Measurements from ENCODE around the gene CBX1.
A peak's percentile ranks its signal among the peaks of the same experiment; 100 is the strongest.

Gene CBX1

GRCh38 chr17:48102798-48103715, 1.8 kb upstream of the CBX1 start:
- H3K27ac ChIP-seq (ENCODE audit: low read depth, low read length): no peak overlapping the region
- no peaks in the 10 kb centered on the region for H3K27me3 ChIP-seq (ENCODE audit: insufficient read depth, low read length)
- H2BK5ac ChIP-seq (ENCODE audit: low read depth, low read length, poor library complexity): no peak overlapping the region
- H2BK12ac ChIP-seq (ENCODE audit: low read length): no peak overlapping the region
- H2AFZ ChIP-seq (ENCODE audit: insufficient read depth, low read length, poor library complexity): no peak overlapping the region
- no peak overlapping the region for H3K4me2 ChIP-seq (ENCODE audit: low read length)
- no peak overlapping the region for H2BK120ac ChIP-seq (ENCODE audit: insufficient read depth, low read length, poor library complexity)
- peaks cover 0 to under 1% of the 10 kb centered on the region in 2 experiments for H3K36me3 ChIP-seq (ENCODE audit: control insufficient read depth in 1 of 2, insufficient read depth in 2 of 2, low read length in 2 of 2)
- H3K9me3 ChIP-seq (ENCODE audit: insufficient read depth, low read depth, low read length): no peaks in the 10 kb centered on the region
- no peak overlapping the region for H3K4ac ChIP-seq (ENCODE audit: low read depth, low read length)
- no peak overlapping the region for H4K8ac ChIP-seq (ENCODE audit: low read depth, low read length)
- no peak overlapping the region for H3K18ac ChIP-seq (ENCODE audit: low read length)
- DNase-seq: no peak
- peaks cover 13% of the 10 kb centered on the region for H3K79me1 ChIP-seq (ENCODE audit: low read length)
- no peak overlapping the region for H3K14ac ChIP-seq (ENCODE audit: low read length)
- H3K79me2 ChIP-seq (ENCODE audit: control insufficient read depth, insufficient read depth, low read length, poor library complexity): peaks cover 12% of the 10 kb centered on the region
- H3K4me1 ChIP-seq (ENCODE audit: control insufficient read depth in 1 of 2, insufficient read depth in 2 of 2, low read length in 2 of 2): peaks cover 0 to 5% of the 10 kb centered on the region in 2 experiments
- no peak overlapping the region for H3K9ac ChIP-seq (ENCODE audit: low read length)
- no peak overlapping the region for H3K23ac ChIP-seq (ENCODE audit: low read length)
- H2AK5ac ChIP-seq (ENCODE audit: low read length): no peak overlapping the region
- H3K4me3 ChIP-seq (ENCODE audit: low read depth, low read length): no peak overlapping the region
- no peak overlapping the region for H4K91ac ChIP-seq (ENCODE audit: low read depth, low read length)
- WGBS (ENCODE audit: extremely low coverage, insufficient coverage, insufficient read length): no CpG with 5 or more reads among the region's 14 CpGs
- H4K12ac ChIP-seq (ENCODE audit: low read depth, low read length): no peak overlapping the region

- WGBS (ENCODE audit: extremely low coverage, insufficient coverage, insufficient read length): no CpG with 5 or more reads among the region's 19 CpGs
- Histone ChIP-seq H3K4ac (ENCODE audit: low read depth, low read length) (no peak overlapping the region), H3K4me2 (ENCODE audit: low read length) (no peak overlapping the region), H2BK5ac (ENCODE audit: low read depth, low read length, poor library complexity) (no peak overlapping the region), H3K4me1 (ENCODE audit: control insufficient read depth in 1 of 2, insufficient read depth in 2 of 2, low read length in 2 of 2) (peaks cover 0 to 5% of the 10 kb centered on the region in 2 experiments), H3K27ac (ENCODE audit: low read depth, low read length) (no peak overlapping the region), H4K8ac (ENCODE audit: low read depth, low read length) (peak overlapping the region; percentile 23), H4K91ac (ENCODE audit: low read depth, low read length) (no peak overlapping the region), H2AFZ (ENCODE audit: insufficient read depth, low read length, poor library complexity) (no peak overlapping the region), H2BK12ac (ENCODE audit: low read length) (no peak overlapping the region), H3K23ac (ENCODE audit: low read length) (no peak overlapping the region), H3K9ac (ENCODE audit: low read length) (no peak overlapping the region), H3K18ac (ENCODE audit: low read length) (no peak overlapping the region), H3K14ac (ENCODE audit: low read length) (no peak overlapping the region), H2AK5ac (ENCODE audit: low read length) (no peak overlapping the region), H3K27me3 (ENCODE audit: insufficient read depth, low read length) (no peaks in the 10 kb centered on the region), H3K4me3 (ENCODE audit: low read depth, low read length) (no peak overlapping the region), H3K9me3 (ENCODE audit: insufficient read depth, low read depth, low read length) (no peaks in the 10 kb centered on the region), H2BK120ac (ENCODE audit: insufficient read depth, low read length, poor library complexity) (no peak overlapping the region), H3K79me1 (ENCODE audit: low read length) (peaks cover 7% of the 10 kb centered on the region), H3K36me3 (ENCODE audit: control insufficient read depth in 1 of 2, insufficient read depth in 2 of 2, low read length in 2 of 2) (peaks cover 0 to 2% of the 10 kb centered on the region in 2 experiments), H3K79me2 (ENCODE audit: control insufficient read depth, insufficient read depth, low read length, poor library complexity) (peaks cover 14% of the 10 kb centered on the region), H4K12ac (ENCODE audit: low read depth, low read length) (no peak overlapping the region)
- DNase-seq: no peak
Measured at GRCh38 chr17:48102043-48102750, 919 bp upstream of the CBX1 start.

- WGBS (ENCODE audit: extremely low coverage, insufficient coverage, insufficient read length): no CpG with 5 or more reads among the region's 23 CpGs
- peak overlapping the region; percentile 94 for H3K18ac ChIP-seq (ENCODE audit: low read length)
Measured at GRCh38 chr17:48100591-48101011, 677 bp downstream of the CBX1 start.

GRCh38 chr17:48100160-48100559, 1.1 kb downstream of the CBX1 start:
- Histone ChIP-seq H3K4me2 (ENCODE audit: low read length) (peak overlapping the region; percentile 84), H3K14ac (ENCODE audit: low read length) (no peak overlapping the region), H3K9ac (ENCODE audit: low read length) (no peak overlapping the region), H4K91ac (ENCODE audit: low read depth, low read length) (no peak overlapping the region), H4K12ac (ENCODE audit: low read depth, low read length) (no peak overlapping the region), H3K79me2 (ENCODE audit: control insufficient read depth, insufficient read depth, low read length, poor library complexity) (peaks cover 16% of the 10 kb centered on the region), H2BK5ac (ENCODE audit: low read depth, low read length, poor library complexity) (no peak overlapping the region), H2BK12ac (ENCODE audit: low read length) (no peak overlapping the region), H3K36me3 (ENCODE audit: control insufficient read depth in 1 of 2, insufficient read depth in 2 of 2, low read length in 2 of 2) (peaks cover 2 to 6% of the 10 kb centered on the region in 2 experiments), H3K4me3 (ENCODE audit: low read depth, low read length) (peak overlapping the region; percentile 91), H3K23ac (ENCODE audit: low read length) (no peak overlapping the region), H3K27ac (ENCODE audit: low read depth, low read length) (peak overlapping the region; percentile 91), H3K18ac (ENCODE audit: low read length) (no peak overlapping the region), H2AFZ (ENCODE audit: insufficient read depth, low read length, poor library complexity) (no peak overlapping the region), H3K9me3 (ENCODE audit: insufficient read depth, low read depth, low read length) (no peaks in the 10 kb centered on the region), H4K8ac (ENCODE audit: low read depth, low read length) (no peak overlapping the region), H3K4ac (ENCODE audit: low read depth, low read length) (peak overlapping the region; percentile 54), H2AK5ac (ENCODE audit: low read length) (no peak overlapping the region), H2BK120ac (ENCODE audit: insufficient read depth, low read length, poor library complexity) (no peak overlapping the region), H3K4me1 (ENCODE audit: control insufficient read depth in 1 of 2, insufficient read depth in 2 of 2, low read length in 2 of 2) (no peaks in the 10 kb centered on the region), H3K79me1 (ENCODE audit: low read length) (peaks cover 7% of the 10 kb centered on the region), H3K27me3 (ENCODE audit: insufficient read depth, low read length) (no peaks in the 10 kb centered on the region)
- WGBS (ENCODE audit: extremely low coverage, insufficient coverage, insufficient read length): 100% methylated on average over 4 of the region's 10 CpGs
- peak; percentile 68 to 89 for DNase-seq

More at GRCh38 chr17:48100591-48101011, 677 bp downstream of the CBX1 start:
- H2AFZ ChIP-seq (ENCODE audit: insufficient read depth, low read length, poor library complexity): peak overlapping the region; percentile 91
- peaks cover under 1 to 6% of the 10 kb centered on the region in 2 experiments for H3K36me3 ChIP-seq (ENCODE audit: control insufficient read depth in 1 of 2, insufficient read depth in 2 of 2, low read length in 2 of 2)
- H3K79me2 ChIP-seq (ENCODE audit: control insufficient read depth, insufficient read depth, low read length, poor library complexity): peaks cover 16% of the 10 kb centered on the region
- peak overlapping the region; percentile 66 for H3K9ac ChIP-seq (ENCODE audit: low read length)
- peak overlapping the region; percentile 90 for H4K12ac ChIP-seq (ENCODE audit: low read depth, low read length)
- H2BK5ac ChIP-seq (ENCODE audit: low read depth, low read length, poor library complexity): peak overlapping the region; percentile 76
- H4K8ac ChIP-seq (ENCODE audit: low read depth, low read length): peak overlapping the region; percentile 95
- no peaks in the 10 kb centered on the region for H3K4me1 ChIP-seq (ENCODE audit: control insufficient read depth in 1 of 2, insufficient read depth in 2 of 2, low read length in 2 of 2)
- H4K91ac ChIP-seq (ENCODE audit: low read depth, low read length): peak overlapping the region; percentile 92
- no peak overlapping the region for H2AK5ac ChIP-seq (ENCODE audit: low read length)
- peak overlapping the region; percentile 90 for H3K14ac ChIP-seq (ENCODE audit: low read length)
- peak overlapping the region; percentile 91 for H3K27ac ChIP-seq (ENCODE audit: low read depth, low read length)
- H3K27me3 ChIP-seq (ENCODE audit: insufficient read depth, low read length): no peaks in the 10 kb centered on the region
- H3K9me3 ChIP-seq (ENCODE audit: insufficient read depth, low read depth, low read length): no peaks in the 10 kb centered on the region
- DNase-seq: peak; percentile 29 to 49
- H3K4ac ChIP-seq (ENCODE audit: low read depth, low read length): peak overlapping the region; percentile 66
- no peak overlapping the region for H3K23ac ChIP-seq (ENCODE audit: low read length)
- peak overlapping the region; percentile 84 for H3K4me2 ChIP-seq (ENCODE audit: low read length)
- no peak overlapping the region for H2BK12ac ChIP-seq (ENCODE audit: low read length)
- H2BK120ac ChIP-seq (ENCODE audit: insufficient read depth, low read length, poor library complexity): peak overlapping the region; percentile 85
- peaks cover 7% of the 10 kb centered on the region for H3K79me1 ChIP-seq (ENCODE audit: low read length)
- peak overlapping the region; percentile 91 for H3K4me3 ChIP-seq (ENCODE audit: low read depth, low read length)
